Stomach (tissue), 9 donors: ENCODE results near the gene CAV2. TPM values are rescaled to one million over a fixed set of nuclear protein-coding genes. Genes with fewer than 3 reads are reported as not detected.
A peak's percentile ranks its signal among the peaks of the same experiment; 100 is the strongest.

Experiments
- DNase-seq, 2 donors: peaks; one replicate each; pipeline versions ENCODE4 v3.0.0 to v3.0.0-alpha.2; 2013 to 2019
- H3K27ac ChIP-seq, 5 donors: fragments of 200-600 bp in 4 of 5; sonication (generic) in 4 of 5; one replicate each; pipeline ENCODE4 v1.5.1; 2013 to 2019; ENCODE audit warnings: mild to moderate bottlenecking in 1 of 5, moderate library complexity in 1 of 5
- H3K27me3 ChIP-seq, 3 donors: fragments of 200-600 bp; sonication (generic); one replicate each; pipeline ENCODE4 v1.5.1; 2017 to 2019; ENCODE audit warnings: mixed run types in 1 of 3
- H3K36me3 ChIP-seq, 4 donors: fragments of 200-600 bp; sonication (generic); 1 replicate in 3 of 4; 2 replicates in 1 of 4; pipeline ENCODE4 v1.5.1; 2016 to 2019
- H3K4me1 ChIP-seq, 4 donors: fragments of 200-600 bp; sonication (generic); one replicate each; pipeline ENCODE4 v1.5.1; 2016 to 2019
- H3K4me3 ChIP-seq, 4 donors: fragments of 200-600 bp; sonication (generic) in 3 of 4; one replicate each; pipeline ENCODE4 v1.5.1; 2016 to 2019; ENCODE audit warnings: mild to moderate bottlenecking in 1 of 4
- H3K9me3 ChIP-seq, 4 donors: fragments of 200-600 bp; sonication (generic); one replicate each; pipeline ENCODE4 v1.5.1; 2016 to 2019
- EP300 ChIP-seq: sonication (generic); formaldehyde crosslinking; IDR thresholded peaks from one replicate; pipeline ENCODE4 v1.6.1; 2017; ENCODE audit warnings: antibody characterized with exemption
- POLR2A ChIP-seq, 4 donors: fragments of 450-650 bp; IDR thresholded peaks; one replicate each; pipeline ENCODE4 v1.6.1; 2016; ENCODE audit warnings: antibody characterized with exemption in 4 of 4, control low read depth in 2 of 4, mild to moderate bottlenecking in 1 of 4, moderate library complexity in 1 of 4
- POLR2AphosphoS5 ChIP-seq, 3 donors: sonication (generic); formaldehyde crosslinking; IDR thresholded peaks; one replicate each; pipeline ENCODE4 v1.6.1; 2016; ENCODE audit warnings: antibody characterized with exemption in 3 of 3
- WGBS, 5 donors: extraction: QIAGEN DNeasy Blood & Tissue Kit in 3 of 5; methylation state at CpG; one replicate each; pipeline versions ENCODE4 v1.1.5 to v1.1.7; 2013 to 2018; 5-methylcytosine and 5-hydroxymethylcytosine counted together
- intact Hi-C: fragments of 100-400 bp; cut with DNase I; formaldehyde crosslinking; loops from one replicate; pipeline ENCODE4 v1.15.1; 2023; ENCODE audit warnings: low total_unique reads
- polyA plus RNA-seq, 3 donors: library from polyadenylated mRNA; stranded (reverse); fragments of 200-250 nt; gene quantifications; one replicate each; pipeline ENCODE4 v1.2.3, GENCODE V29; 2013
- total RNA-seq, 5 donors: library from RNA; depleted of rRNA; stranded (reverse); fragments of >200 nt; gene quantifications; one replicate each; pipeline versions ENCODE4 v1.1.0 to v1.2.3, GENCODE V29; 2014 to 2016
- TF ChIP-seq, protein P1 (sequence below), 7 experiments: fragments of 450-650 bp in 4 of 7; fragments of 200-600 bp in 3 of 7; sonication (generic) in 3 of 7; IDR thresholded peaks; one replicate each; pipeline ENCODE4 v1.5.1; 2016 to 2019; ENCODE audit warnings: antibody characterized with exemption in 7 of 7, control low read depth in 2 of 7, mild to moderate bottlenecking in 1 of 7
- donor health status: healthy with polysubstance abuse.
- donor health status: Bipolar disorder and iron deficiency.
- donor health status: healthy.

Gene CAV2
- total and polyA plus RNA-seq, 8 donors = 15.7 to 90.1 (median 27.4) TPM

DNA sequence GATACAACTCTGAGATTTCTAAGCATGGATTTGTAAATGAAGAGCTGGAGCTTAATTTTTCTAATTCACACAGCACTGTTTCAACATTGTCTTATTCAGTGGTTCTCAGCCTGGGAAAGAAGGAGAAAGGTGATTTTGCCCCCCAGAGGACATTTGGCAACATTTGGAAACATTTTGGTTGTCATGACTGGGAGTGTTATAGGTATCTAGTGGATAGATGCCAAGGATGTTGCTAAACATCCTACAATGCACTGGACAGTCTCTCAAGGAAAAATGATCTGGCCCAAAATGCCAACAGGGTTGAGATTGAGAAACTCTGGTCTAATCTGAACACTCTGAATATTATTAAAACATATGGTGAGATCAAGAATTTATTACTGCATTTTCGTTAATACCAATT, 3.8 kb upstream of the CAV2 start:
- Histone ChIP-seq H3K4me1 (peaks cover 0 to 36% (median 16%) of the 10 kb centered on the region in 4 donors), H3K27ac (peak overlapping the region in 2 of 5 donors; percentile 4 to 20), H3K4me3 (no peak overlapping the region), H3K36me3 (no peaks in the 10 kb centered on the region), H3K9me3 (no peaks in the 10 kb centered on the region), H3K27me3 (peaks cover 0 to 18% (median 0%) of the 10 kb centered on the region in 3 donors)
- TF ChIP-seq POLR2AphosphoS5 (IDR thresholded peaks at IDR 0.05) (no peak), POLR2A (IDR thresholded peaks at IDR 0.05) (no peak), EP300 (no peak)
- TF ChIP-seq, protein P1, sequence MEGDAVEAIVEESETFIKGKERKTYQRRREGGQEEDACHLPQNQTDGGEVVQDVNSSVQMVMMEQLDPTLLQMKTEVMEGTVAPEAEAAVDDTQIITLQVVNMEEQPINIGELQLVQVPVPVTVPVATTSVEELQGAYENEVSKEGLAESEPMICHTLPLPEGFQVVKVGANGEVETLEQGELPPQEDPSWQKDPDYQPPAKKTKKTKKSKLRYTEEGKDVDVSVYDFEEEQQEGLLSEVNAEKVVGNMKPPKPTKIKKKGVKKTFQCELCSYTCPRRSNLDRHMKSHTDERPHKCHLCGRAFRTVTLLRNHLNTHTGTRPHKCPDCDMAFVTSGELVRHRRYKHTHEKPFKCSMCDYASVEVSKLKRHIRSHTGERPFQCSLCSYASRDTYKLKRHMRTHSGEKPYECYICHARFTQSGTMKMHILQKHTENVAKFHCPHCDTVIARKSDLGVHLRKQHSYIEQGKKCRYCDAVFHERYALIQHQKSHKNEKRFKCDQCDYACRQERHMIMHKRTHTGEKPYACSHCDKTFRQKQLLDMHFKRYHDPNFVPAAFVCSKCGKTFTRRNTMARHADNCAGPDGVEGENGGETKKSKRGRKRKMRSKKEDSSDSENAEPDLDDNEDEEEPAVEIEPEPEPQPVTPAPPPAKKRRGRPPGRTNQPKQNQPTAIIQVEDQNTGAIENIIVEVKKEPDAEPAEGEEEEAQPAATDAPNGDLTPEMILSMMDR (IDR thresholded peaks at IDR 0.05) = no peak
- DNase-seq = no peak
- intact Hi-C loops = no loop called here
- WGBS, 5 donors = 88 to 95% (median 93%) methylated on average over 1 of the region's 1 CpG

DNA sequence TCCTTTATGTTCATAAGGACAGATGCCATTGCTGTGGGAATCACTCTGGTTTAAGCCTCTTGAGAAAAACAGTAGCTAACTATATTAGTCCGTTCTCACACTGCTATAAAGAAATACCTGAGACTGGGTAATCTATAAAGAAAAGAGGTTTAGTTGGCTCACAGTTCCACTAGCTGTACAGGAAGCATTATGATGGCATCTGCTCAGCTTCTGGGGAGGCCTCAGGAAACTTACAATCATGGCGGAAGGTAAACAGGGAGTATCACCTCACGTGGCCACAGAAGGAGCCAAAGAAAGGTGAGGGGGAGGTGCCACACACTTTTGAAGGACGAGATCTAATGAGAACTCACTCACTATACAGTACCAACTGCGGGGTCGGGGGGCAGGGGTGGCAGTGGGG, 2.9 kb upstream of the CAV2 start:
- peaks cover 0 to 19% (median 0%) of the 10 kb centered on the region in 3 donors for H3K27me3 ChIP-seq
- TF ChIP-seq POLR2AphosphoS5 (IDR thresholded peaks at IDR 0.05) (no peak), POLR2A (IDR thresholded peaks at IDR 0.05) (no peak), EP300 (no peak)
- TF ChIP-seq, protein P1 (IDR thresholded peaks at IDR 0.05) = no peak
- no peak for DNase-seq
- H3K36me3 ChIP-seq = no peaks in the 10 kb centered on the region
- WGBS, 5 donors = 88 to 96% (median 93%) methylated on average over 6 of the region's 6 CpGs
- H3K4me1 ChIP-seq = peaks cover 0 to 36% (median 21%) of the 10 kb centered on the region in 4 donors
- H3K27ac ChIP-seq = peak overlapping the region in 1 of 5 donors; percentile 16
- intact Hi-C loops = no loop called here
- H3K9me3 ChIP-seq = no peaks in the 10 kb centered on the region
- no peak overlapping the region for H3K4me3 ChIP-seq

DNA sequence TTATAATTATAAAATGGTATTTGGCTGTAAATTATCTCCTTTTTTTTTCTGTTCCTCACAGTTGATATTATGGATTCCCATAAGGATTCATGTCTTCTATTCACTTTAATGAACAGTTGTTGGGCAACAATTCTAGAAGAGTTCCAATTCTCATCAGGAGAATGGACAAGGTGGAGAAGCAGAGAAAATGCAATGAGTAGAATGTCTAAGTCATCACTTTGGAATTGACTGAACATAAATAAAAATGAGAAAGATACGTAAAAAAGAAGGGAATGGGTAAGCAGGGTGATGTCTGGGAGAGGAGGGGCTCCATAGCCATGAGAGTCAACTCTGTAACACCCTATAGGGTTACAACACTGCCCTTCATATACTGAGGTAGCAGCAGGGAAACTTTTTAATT, 1.8 kb upstream of the CAV2 start:
- no peaks in the 10 kb centered on the region for H3K36me3 ChIP-seq
- intact Hi-C loops = no loop called here
- no peak for DNase-seq
- WGBS, 5 donors = 74 to 82% (median 77%) methylated on average over 1 of the region's 1 CpG
- TF ChIP-seq EP300 (no peak), POLR2A (IDR thresholded peaks at IDR 0.05) (no peak), POLR2AphosphoS5 (IDR thresholded peaks at IDR 0.05) (no peak)
- TF ChIP-seq, protein P1 (IDR thresholded peaks at IDR 0.05) = no peak
- no peaks in the 10 kb centered on the region for H3K9me3 ChIP-seq
- H3K27ac ChIP-seq = no peak overlapping the region
- no peak overlapping the region for H3K4me3 ChIP-seq
- H3K4me1 ChIP-seq = peaks cover 0 to 42% (median 27%) of the 10 kb centered on the region in 4 donors
- peaks cover 0 to 19% (median 0%) of the 10 kb centered on the region in 3 donors for H3K27me3 ChIP-seq

DNA sequence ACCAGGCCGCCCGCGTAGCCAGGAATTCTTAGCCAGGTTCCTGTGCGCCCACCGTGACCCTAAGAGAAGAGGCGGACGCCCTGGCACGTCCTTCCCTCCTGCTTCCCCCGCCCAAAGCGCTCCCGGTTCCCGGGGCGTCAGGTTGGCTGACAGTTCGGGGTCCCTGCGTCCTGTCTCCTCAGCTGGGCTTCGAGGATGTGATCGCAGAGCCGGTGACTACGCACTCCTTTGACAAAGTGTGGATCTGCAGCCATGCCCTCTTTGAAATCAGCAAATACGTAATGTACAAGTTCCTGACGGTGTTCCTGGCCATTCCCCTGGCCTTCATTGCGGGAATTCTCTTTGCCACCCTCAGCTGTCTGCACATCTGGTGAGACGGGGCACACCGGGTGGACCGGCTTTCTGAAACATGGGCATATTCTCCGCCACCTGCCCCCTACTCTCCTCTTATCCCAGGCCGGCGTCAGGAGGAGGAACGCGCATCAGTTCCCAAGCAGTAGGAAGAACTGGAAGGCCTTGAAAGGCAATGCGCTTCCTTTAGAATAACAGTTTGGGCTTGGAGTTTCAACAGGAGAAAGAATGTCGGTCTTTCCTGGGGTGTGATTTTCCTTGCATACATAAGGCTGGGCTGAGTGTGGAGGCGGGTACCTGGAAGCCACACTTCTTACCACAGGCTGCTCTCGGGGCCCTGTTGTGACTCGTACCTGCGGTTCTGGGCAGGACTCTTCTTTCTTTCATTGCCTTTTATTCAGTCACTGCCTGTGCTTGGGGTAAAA, 728 bp downstream of the CAV2 start:
- H3K4me1 ChIP-seq = peaks cover 0 to 54% (median 35%) of the 10 kb centered on the region in 4 donors
- H3K27me3 ChIP-seq = peaks cover 0 to 19% (median 0%) of the 10 kb centered on the region in 3 donors
- TF ChIP-seq POLR2A (IDR thresholded peaks at IDR 0.05) = no peak
- TF ChIP-seq EP300 = no peak
- TF ChIP-seq POLR2AphosphoS5 (IDR thresholded peaks at IDR 0.05) = no peak
- TF ChIP-seq, protein P1 (IDR thresholded peaks at IDR 0.05) = no peak
- H3K36me3 ChIP-seq = peaks cover 0 to under 1% (median 0%) of the 10 kb centered on the region in 4 donors
- peak overlapping the region; percentile 58 to 74 (median 72) for H3K4me3 ChIP-seq
- H3K9me3 ChIP-seq = no peaks in the 10 kb centered on the region
- peak overlapping the region; percentile 76 to 94 (median 89) for H3K27ac ChIP-seq
- intact Hi-C loops = no loop called here
- 2 to 6% (median 4%) methylated on average over 24 to 36 of the region's 36 CpGs for WGBS, 5 donors
- DNase-seq = peak; percentile 29 to 62
